ENCODE data around the gene PLEKHH2.

Gene PLEKHH2

DNA sequence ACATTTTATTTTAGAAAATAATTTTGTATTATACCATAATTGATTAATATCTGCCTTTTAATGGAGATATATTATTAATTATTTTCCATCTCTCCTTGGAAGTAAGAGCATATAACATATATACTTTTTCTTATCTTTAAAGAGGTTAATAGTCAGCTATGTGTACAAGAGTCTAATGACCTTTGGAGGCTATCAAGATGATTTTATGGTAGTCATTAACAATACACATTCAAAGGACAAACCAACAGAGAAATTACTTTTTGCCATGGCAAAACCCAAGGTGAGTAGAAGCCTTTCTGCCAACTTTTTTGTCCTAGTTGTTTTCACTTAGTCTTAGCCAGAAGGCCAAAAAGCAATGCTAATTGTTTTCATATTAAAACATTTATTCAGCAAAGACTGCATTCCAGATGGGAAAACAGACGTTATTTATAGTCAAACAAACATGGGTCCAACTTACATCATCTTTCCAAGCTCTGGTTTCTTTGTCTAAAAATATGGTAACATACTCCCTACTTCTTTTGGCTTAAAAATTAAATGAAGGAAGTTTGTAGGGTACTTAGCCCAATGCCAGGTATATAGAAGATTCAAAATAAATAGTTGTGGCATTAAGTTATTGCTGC is 127.1 kb downstream of the PLEKHH2 start:
- no peak for DNase-seq

GRCh38 chr2:43766006-43766405 is 128.9 kb downstream of the PLEKHH2 start:
- no peak for DNase-seq

DNA sequence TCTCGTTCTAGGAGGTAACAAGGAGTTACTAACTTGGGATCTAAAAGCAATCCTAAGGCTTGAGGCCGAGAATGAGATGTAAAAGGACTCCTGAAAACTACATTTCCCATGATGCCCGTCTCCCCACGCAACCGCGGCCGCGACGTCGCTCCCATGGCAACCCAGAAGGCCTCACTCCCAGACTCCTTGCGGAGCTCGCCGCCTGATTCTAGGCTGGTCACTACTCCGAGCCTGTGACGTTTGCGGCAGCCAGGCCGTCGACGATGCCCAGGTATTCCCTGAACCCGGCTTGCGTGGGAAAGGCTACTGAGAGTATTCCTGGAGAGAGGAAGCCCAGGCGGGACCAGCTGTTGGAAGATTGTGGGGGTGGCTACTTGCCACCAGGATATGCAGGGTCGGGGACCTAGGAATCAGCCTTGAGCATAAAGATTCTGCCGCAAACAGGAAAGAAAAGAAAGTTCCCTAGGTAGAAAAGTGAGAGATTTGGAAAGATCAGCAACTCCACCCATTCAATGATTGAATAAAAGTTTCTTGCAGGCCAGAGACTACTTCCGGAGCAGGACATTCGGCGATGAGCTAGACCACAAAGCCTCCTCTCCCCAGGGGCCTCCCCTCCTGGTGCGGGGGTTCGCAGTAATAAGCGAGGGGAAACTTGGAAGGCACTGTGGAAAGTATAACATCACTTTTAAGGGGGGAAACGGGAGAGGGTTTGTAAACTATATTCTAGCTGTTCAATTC is 137.0 kb downstream of the PLEKHH2 start, which contains the start of gene DYNC2LI1:
Gene DYNC2LI1, plus strand, starts transcription at position 164 of the 738 bp plus-strand sequence. Its CDS starts 100 bp downstream, at position 264.
- peak; percentile 55 for DNase-seq

GRCh38 chr2:43774617-43775016 is 137.6 kb downstream of the PLEKHH2 start:
- no peak for DNase-seq

DNA sequence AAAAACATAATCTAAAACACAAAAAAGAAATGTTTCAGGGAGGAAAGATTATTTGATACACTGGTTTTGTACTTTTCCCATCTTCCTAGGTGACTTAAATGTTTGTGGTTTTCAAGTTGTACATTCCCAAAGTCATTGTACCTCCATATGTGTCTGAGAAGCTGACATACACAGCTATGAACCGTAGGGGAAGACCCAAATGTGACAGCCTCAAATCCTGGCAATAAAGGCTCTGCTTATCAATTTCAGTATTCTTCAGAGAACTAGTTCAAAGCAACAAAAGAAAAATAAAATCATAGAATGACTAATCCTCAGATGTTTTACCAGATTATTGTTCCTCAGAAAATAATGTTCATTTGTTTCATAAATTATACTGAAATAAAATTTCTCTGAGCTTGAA is 139.3 kb downstream of the PLEKHH2 start:
- no peak for DNase-seq

DNA sequence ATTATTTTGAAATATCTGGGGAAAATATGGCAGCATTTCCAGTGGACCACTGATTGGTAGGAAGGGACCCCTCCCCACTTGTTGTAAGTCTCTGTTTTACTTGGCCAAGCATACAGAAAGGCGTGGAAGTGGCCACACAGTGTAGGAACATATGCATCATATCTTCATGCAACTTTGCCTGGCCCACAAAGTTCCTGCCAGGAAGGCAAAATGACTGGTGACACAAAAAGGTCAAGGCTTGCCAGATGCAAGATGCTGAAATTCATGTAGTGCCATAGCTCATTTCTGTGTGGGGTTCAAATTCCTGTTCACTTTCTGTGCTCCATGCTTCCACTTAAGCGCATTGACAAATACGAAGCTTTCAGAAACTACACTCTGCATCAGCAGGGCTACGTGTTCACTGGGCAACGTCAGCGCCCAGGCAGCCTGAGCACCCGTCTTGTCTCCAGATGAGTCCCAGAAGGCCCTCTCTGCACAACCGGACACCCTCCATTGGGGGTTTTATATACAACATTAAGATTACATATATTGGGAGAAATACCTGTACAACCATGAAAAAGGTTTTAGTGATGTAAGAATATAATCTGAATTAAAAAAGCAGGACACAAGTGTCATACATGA is 140.4 kb downstream of the PLEKHH2 start:
- no peak for DNase-seq

GRCh38 chr2:43778233-43778632 is 141.2 kb downstream of the PLEKHH2 start:
- DNase-seq: no peak

GRCh38 chr2:43787895-43788294 is 150.8 kb downstream of the PLEKHH2 start:
- no peak for DNase-seq

DNA sequence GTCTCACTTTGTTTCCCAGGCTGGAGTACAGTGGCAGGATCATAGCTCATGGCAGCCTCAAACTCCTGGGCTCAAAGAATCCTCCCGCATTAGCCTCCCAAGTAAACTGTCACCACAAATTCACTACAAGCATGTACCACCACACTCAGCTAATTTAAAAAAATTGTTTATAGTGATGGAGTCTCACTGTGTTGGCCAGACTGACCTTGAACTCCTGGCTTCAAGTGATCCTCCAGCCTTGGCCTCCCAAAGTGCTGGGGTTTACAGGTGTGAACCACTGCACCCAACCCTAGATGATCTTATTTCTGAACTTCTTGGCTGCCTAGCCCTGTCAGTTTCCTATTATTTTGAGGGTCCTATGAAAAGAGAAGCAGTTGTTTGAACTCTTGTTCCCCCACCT is 151.6 kb downstream of the PLEKHH2 start:
- DNase-seq: no peak

DNA sequence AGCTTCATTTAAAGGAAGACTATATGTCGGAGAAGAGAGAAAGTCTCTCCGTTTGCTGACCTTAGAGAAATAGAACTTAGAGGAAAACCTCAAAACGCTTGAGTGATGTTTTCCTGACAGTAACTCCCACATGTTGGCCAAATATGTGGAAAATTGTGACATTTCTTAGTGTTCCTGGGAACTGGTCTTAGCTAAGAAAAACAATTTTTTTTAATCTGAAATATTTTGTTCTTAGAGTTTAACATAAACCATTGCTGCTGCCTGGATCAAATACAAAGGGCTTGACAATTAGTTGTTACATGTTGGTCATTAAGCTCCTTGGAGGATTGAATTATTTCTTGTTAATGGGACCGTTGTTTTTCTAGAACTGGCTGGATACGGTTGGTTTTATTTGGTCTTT is 153.1 kb downstream of the PLEKHH2 start:
- DNase-seq: no peak

- no peak for DNase-seq
These were observed 154.1 kb downstream of the PLEKHH2 start for GRCh38 chr2:43791035-43791765.

DNA sequence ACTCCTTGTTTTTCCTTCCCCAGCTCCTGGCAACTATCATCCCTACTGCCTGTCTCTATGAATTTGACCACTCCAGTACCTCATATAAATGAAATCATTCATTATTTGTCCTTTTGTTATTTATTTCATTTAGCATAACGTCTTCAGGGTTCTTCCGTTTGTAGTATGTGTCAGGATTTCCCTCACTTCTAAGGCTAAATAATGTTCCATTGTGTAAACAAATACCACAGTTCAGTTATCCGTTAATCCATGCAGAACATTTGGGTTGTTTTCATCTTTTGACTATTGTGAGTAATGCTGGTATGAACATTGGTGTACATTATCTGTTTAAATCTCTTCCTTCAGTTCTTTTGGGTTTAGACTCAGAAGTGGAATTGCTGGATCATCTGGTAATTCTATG is 155.6 kb downstream of the PLEKHH2 start:
- no peak for DNase-seq

DNA sequence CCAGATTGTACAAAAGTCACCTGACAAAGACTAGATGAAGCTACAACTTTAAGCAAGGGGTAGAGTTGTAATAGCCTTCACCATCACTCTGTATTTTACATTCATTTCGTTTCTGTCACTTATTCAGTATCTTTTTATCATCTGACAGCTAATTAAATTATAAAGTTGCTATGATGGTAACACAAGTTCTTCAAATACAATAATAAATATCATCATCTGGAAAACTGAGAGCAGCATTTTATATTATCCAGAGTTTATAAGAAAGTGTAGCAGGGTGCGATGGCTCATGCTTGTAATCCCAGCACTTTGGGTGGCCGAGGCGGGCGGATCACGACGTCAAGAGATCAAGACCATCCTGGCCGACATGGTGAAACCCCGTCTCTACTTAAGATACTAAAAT is 157.9 kb downstream of the PLEKHH2 start:
- no peak for DNase-seq

DNA sequence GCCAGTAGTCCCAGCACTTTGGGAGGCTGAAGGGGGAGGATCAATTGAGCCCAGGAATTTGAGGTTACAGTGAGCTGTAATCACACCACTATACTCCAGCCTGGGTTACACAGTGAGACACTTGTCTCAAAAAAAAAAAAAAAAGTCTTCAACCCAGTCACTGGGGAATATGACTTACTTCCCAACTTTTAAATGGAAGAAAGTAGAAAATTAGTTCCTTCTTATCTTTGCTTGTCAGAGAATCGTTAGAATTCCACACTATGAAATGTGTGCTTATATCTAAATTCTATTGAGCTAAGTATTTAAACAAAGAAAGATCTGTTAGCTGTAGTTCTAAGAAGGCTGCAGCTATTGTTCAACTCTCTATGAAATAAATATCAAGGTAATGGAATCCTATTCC is 159.1 kb downstream of the PLEKHH2 start:
- no peak for DNase-seq

GRCh38 chr2:43798300-43798699 is 161.2 kb downstream of the PLEKHH2 start:
- no peak for DNase-seq

DNA sequence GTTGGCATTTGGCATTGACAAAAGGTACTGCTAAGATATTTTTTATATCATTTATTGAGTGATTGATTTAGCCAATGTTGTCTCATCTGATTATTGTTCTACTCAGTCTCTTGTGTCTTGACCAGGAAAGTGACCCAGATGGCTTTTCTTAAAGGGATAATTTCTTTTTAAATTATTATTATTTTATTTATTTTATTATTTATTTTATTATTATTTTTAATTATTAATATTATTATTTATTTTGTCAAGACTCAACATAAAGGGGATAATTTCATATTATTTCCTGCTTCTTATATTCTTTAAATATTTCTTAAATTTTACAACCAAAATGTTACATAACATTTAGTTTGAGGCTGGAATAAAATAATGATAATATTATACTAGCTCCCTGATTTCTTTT is 163.8 kb downstream of the PLEKHH2 start:
- DNase-seq: no peak

DNA sequence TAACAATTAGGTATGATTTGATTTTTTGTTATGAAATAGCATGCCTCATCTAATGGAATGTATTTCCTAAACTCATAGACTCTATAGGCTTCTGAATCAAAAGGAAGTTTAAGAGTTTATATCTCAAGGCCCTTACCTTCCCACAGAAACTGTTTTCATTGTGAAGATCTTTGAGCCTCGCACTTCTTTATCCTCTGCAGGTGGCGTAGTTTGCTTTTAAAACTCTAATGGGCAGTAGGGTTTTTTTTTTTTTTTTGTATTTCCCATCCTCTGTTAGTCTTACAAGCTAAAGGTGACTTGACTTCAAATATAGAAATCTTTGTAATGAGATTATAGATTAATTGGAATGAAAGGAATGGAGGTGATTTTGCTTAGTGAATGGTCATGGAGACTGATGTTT is 165.1 kb downstream of the PLEKHH2 start:
- no peak for DNase-seq

- no peak for DNase-seq
These were observed 166.1 kb downstream of the PLEKHH2 start for GRCh38 chr2:43803113-43803512.

DNA sequence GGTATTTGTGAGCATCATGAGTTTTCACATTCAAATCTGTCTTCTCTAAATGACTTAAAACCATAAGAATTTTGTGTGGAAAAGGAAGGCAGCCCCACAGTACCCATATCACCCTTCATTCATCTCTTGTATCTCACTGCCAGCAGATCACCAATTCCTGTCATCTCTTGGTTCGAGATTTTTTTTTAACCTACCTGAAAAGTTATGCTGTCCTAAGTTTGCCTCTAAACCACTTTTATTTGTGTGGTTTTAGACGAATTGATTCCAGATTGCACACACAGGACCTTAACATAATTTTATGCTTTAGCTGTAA is 169.6 kb downstream of the PLEKHH2 start:
- no peak for DNase-seq

GRCh38 chr2:43810452-43810851 is 173.4 kb downstream of the PLEKHH2 start:
- no peak for DNase-seq

GRCh38 chr2:43810888-43811287 is 173.8 kb downstream of the PLEKHH2 start:
- DNase-seq: no peak

GRCh38 chr2:43812006-43812405 is 174.9 kb downstream of the PLEKHH2 start:
- no peak for DNase-seq

GRCh38 chr2:43812947-43813346 is 175.9 kb downstream of the PLEKHH2 start:
- no peak for DNase-seq

DNA sequence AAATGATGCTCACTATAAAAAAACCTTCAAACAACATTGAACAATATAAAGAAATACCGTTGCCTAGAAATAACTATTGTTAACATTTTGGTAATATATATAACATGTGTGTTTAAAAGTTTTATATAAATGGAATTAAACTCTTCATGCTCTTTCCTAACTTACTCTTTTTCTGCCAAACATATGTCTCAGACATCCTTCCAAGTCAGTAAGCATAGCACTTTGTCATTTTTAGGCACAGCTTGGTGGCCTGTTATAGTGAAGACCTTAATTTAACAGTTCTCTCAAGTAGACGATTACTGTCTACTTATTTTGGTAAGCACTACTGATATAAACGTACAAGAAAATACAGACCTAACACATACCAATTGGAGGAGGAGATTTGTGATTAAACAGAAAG is 177.7 kb downstream of the PLEKHH2 start:
- no peak for DNase-seq
